Peyer's patch (tissue), 4 donors: ENCODE measurements around the gene EIF4B. TPM values are rescaled to one million over a fixed set of nuclear protein-coding genes. Genes with fewer than 3 reads are reported as not detected.

ENCODE experiments used
- DNase-seq, 3 donors: peaks; one replicate each; pipeline ENCODE4 v3.0.0-alpha.2; 2017 to 2019
- H3K27ac ChIP-seq, 4 donors: fragments of 200-600 bp; sonication (generic); one replicate each; pipeline ENCODE4 v1.5.1; 2016 to 2019
- H3K27me3 ChIP-seq, 2 donors: fragments of 200-600 bp; sonication (generic); one replicate each; pipeline ENCODE4 v1.5.1; 2019
- H3K36me3 ChIP-seq, 3 donors: fragments of 200-600 bp; sonication (generic); one replicate each; pipeline ENCODE4 v1.5.1; 2016 to 2019
- H3K4me1 ChIP-seq, 4 donors: fragments of 200-600 bp; sonication (generic); one replicate each; pipeline ENCODE4 v1.5.1; 2016 to 2019
- H3K4me3 ChIP-seq, 4 donors: fragments of 200-600 bp; sonication (generic); 1 replicate in 3 of 4; 2 replicates in 1 of 4; pipeline ENCODE4 v1.5.1; 2016 to 2019; ENCODE audit warnings: mild to moderate bottlenecking in 1 of 4
- H3K9me3 ChIP-seq, 4 donors: fragments of 200-600 bp; sonication (generic); one replicate each; pipeline ENCODE4 v1.5.1; 2016 to 2019; ENCODE audit warnings: mild to moderate bottlenecking in 1 of 4
- POLR2A ChIP-seq, 2 donors: fragments of 450-650 bp; IDR thresholded peaks; one replicate each; pipeline ENCODE4 v1.5.1; 2017; ENCODE audit warnings: antibody characterized with exemption in 2 of 2, mild to moderate bottlenecking in 2 of 2, moderate library complexity in 2 of 2
- total RNA-seq, 4 donors: library from RNA; depleted of rRNA; stranded (reverse); fragments of >200 nt; gene quantifications; one replicate each; pipeline ENCODE4 v1.1.0, GENCODE V29; 2016
- TF ChIP-seq, protein P1 (sequence below), 6 experiments: fragments of 450-650 bp in 4 of 6; fragments of 200-600 bp in 2 of 6; sonication (generic) in 1 of 6; IDR thresholded peaks; one replicate each; pipeline ENCODE4 v1.5.1; 2017 to 2019; ENCODE audit warnings: antibody characterized with exemption in 6 of 6, mild to moderate bottlenecking in 3 of 6, moderate library complexity in 1 of 6

Gene EIF4B
- total RNA-seq, 4 donors from 2014 or later: 234 to 531 (median 250) TPM

DNA sequence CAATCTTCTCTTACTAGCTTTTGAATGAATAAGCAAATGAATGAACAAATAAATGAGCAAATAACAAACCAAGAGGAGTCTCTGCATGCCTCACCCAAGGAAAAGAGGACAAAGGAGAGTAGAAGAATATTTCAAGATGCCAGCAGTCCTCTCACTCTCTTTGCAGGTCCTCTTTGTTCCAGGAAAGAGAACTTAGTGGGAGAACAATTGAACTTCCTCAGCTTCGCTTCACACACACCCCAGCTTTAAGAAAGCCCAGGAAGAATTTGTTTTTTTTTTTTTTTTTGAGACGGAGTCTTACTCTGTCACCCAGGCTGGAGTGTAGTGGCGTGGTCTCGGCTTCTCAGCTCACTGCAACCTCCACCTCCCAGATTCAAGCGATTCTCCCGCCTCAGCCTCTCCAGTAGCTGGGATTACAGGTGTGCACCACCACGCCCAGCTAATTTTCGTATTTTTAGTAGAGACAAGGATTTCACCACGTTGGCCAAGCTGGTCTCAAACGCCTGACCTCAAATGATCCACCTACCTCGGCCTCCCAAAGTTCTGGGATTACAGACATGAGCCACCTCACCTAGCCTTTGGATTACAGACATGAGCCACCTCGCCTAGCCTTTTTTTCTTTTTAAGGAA is 37.0 kb upstream of the EIF4B start:
- TF ChIP-seq, protein P1, sequence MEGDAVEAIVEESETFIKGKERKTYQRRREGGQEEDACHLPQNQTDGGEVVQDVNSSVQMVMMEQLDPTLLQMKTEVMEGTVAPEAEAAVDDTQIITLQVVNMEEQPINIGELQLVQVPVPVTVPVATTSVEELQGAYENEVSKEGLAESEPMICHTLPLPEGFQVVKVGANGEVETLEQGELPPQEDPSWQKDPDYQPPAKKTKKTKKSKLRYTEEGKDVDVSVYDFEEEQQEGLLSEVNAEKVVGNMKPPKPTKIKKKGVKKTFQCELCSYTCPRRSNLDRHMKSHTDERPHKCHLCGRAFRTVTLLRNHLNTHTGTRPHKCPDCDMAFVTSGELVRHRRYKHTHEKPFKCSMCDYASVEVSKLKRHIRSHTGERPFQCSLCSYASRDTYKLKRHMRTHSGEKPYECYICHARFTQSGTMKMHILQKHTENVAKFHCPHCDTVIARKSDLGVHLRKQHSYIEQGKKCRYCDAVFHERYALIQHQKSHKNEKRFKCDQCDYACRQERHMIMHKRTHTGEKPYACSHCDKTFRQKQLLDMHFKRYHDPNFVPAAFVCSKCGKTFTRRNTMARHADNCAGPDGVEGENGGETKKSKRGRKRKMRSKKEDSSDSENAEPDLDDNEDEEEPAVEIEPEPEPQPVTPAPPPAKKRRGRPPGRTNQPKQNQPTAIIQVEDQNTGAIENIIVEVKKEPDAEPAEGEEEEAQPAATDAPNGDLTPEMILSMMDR (IDR thresholded peaks at IDR 0.05): no peak
- no peak for TF ChIP-seq POLR2A (IDR thresholded peaks at IDR 0.05)
- DNase-seq: no peak
- Histone ChIP-seq H3K9me3 (no peaks in the 10 kb centered on the region), H3K4me3 (no peak overlapping the region), H3K4me1 (peaks cover 0 to 13% (median 2%) of the 10 kb centered on the region in 4 donors), H3K27me3 (no peaks in the 10 kb centered on the region), H3K27ac (peak overlapping the region in 2 of 4 donors; percentile 73 to 88), H3K36me3 (no peaks in the 10 kb centered on the region)

DNA sequence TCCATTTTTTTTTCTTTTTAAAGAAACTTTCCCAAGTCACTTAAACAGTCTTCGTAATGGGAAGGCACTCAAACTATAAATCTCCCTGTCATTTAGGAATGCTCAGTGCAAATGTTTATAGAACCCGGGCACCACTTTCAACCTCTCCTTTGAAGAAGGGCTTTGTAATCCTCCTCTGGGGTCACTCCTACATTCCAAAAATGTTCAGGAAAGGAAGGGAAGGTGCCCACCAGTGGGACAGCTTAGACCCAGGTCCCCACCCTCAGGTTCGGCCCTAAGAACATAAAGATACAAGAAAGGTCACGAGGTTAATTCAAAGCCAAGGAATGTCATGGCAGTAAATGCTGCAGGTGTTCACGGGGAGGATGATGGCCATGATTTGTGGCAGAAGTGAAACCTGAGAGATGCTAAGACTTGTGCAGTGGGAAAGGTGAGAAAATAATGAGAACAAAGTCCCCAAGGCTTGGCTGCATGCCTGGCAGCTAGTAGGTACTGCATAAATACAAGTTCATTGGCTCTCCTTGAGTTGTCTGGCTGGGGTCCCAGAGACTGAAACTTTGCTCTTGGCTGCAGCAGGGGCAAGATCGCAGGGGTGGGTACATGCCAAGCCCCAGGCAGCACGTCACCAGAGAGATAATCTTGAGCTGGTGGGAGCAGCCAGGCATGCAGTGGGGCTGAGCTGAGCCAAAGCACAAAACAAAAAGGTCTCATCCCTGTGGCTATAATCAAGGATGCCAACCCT is 36.3 kb upstream of the EIF4B start:
- peak in 2 of 3 donors; percentile 76 to 87 for DNase-seq
- no peaks in the 10 kb centered on the region for H3K36me3 ChIP-seq
- no peaks in the 10 kb centered on the region for H3K27me3 ChIP-seq
- peaks cover 0 to 19% (median 3%) of the 10 kb centered on the region in 4 donors for H3K4me1 ChIP-seq
- H3K27ac ChIP-seq: peak overlapping the region in 2 of 4 donors; percentile 73 to 88
- no peak for TF ChIP-seq POLR2A (IDR thresholded peaks at IDR 0.05)
- TF ChIP-seq, protein P1 (IDR thresholded peaks at IDR 0.05): peak in 2 of 6 experiments; percentile 11 to 34
- H3K9me3 ChIP-seq: no peaks in the 10 kb centered on the region
- no peak overlapping the region for H3K4me3 ChIP-seq

DNA sequence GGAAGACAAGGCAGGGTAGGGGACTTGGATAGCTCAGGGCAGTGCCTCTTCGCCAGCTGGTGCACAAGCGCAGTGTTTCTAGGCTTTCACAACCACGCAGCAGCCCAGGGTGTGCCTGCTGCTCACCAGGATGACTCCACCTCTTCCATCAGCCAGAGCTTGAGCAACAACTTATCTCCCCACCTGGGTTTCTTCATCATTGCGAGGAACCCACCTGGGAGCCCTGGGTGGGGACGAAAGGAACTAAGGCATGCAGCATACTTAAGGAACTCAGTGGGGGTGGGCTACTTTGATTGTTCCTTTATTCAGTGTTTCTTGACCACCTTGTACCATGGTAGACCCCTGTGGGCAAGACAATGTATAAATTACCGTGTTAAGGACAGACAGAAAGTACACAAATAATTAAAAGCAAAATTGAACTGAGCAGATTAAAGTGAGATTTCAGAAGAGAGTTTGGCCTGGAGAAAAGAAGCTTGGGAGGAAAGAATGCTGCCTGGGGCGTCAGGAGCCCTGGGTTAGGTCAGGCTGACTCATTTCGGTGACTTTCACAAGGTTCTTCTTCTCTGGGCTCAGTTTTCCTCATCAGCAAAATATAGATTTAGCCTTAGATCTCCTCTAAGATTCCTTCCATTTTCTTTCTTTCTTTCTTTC is 34.5 kb upstream of the EIF4B start:
- Histone ChIP-seq H3K27me3 (no peaks in the 10 kb centered on the region), H3K27ac (peak overlapping the region in 3 of 4 donors; percentile 7 to 67 (median 39)), H3K4me1 (peaks cover 0 to 22% (median 3%) of the 10 kb centered on the region in 4 donors), H3K36me3 (no peaks in the 10 kb centered on the region), H3K9me3 (no peaks in the 10 kb centered on the region), H3K4me3 (no peak overlapping the region)
- DNase-seq: peak in 1 of 3 donors; percentile 71
- TF ChIP-seq, protein P1 (IDR thresholded peaks at IDR 0.05): no peak
- peak in 1 of 2 donors; percentile 44 for TF ChIP-seq POLR2A (IDR thresholded peaks at IDR 0.05)

DNA sequence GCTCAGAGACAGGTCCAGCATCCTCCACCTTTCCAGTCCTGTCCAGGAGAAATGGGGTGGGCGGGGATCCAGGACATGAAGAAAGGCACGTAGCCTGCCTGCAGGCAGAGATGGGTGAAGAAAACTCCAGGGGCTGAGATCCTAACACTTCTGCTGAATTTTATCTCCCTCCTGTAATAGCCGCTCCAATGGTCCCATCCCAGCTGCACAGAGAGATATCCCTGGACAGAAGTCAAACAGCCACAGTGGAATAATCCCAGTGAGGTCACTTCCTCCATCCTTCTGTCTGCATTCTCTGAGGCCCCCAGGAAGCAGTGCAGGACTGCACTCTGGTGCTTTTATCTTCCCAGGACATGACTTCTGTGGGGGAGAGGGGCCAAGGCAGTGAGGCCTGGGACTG is 31.1 kb upstream of the EIF4B start:
- no peaks in the 10 kb centered on the region for H3K27me3 ChIP-seq
- H3K4me1 ChIP-seq: peaks cover 0 to 21% (median 3%) of the 10 kb centered on the region in 4 donors
- no peak overlapping the region for H3K4me3 ChIP-seq
- DNase-seq: no peak
- no peaks in the 10 kb centered on the region for H3K9me3 ChIP-seq
- peak overlapping the region in 2 of 4 donors; percentile 31 to 39 for H3K27ac ChIP-seq
- no peaks in the 10 kb centered on the region for H3K36me3 ChIP-seq
- TF ChIP-seq, protein P1 (IDR thresholded peaks at IDR 0.05): no peak

DNA sequence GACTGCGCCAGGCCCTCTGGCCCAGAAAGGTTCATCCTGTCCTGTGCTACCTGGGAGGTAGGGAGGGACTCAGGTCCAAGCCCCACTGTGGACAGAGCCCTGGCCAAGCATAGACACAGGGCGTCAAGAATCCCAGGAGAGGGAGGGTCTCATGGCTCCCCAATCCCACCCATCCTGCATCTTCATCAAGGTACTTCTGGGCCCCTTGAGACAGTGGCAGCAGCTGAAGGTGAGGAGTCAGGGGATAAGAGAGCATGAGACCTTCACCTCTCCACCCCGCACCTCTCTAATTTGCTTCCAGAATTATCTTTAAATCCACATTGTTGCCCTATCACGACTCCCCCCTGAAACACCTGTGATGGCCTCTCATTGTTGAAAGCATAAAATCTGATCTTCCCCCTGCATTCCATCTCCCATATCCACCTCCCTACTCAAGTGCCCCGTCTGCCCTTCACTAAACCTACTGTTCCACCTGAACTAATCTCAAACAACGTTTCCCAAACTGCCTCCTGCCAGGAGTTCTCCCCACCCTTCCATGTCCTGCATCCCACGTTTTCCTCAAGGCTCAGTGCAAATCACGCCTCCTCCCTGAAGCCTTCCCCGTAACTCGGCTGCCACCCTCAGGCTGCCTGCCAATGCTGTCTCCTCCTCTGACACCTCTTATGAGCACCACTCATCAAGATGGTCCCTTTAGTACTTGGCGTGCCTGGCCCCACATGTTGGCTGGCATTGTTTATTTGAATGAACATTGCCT is 30.3 kb upstream of the EIF4B start:
- no peaks in the 10 kb centered on the region for H3K36me3 ChIP-seq
- peak in 2 of 3 donors; percentile 77 to 82 for DNase-seq
- no peaks in the 10 kb centered on the region for H3K9me3 ChIP-seq
- H3K27ac ChIP-seq: no peak overlapping the region
- H3K4me3 ChIP-seq: no peak overlapping the region
- no peak for TF ChIP-seq POLR2A (IDR thresholded peaks at IDR 0.05)
- TF ChIP-seq, protein P1 (IDR thresholded peaks at IDR 0.05): peak in 3 of 6 experiments; percentile 63 to 75 (median 71)
- no peaks in the 10 kb centered on the region for H3K27me3 ChIP-seq
- H3K4me1 ChIP-seq: peaks cover 0 to 16% (median 2%) of the 10 kb centered on the region in 4 donors
